T-helper 17 cell (primary cell): ENCODE results near the gene SHKBP1. TPM values are rescaled to one million over a fixed set of nuclear protein-coding genes. Genes with fewer than 3 reads are reported as not detected.
A peak's percentile ranks its signal among the peaks of the same experiment; 100 is the strongest.

Experiments
- ATAC-seq: fragments of 150-1000 bp; cut with Tn5 transposase; 2 replicates; pipeline ENCODE4 v1.10.0; 2021; ENCODE audit warnings: mild to moderate bottlenecking, moderate library complexity
- DNase-seq, 3 donors: peaks; one replicate each; pipeline versions ENCODE4 v3.0.0 to v3.0.0-alpha.2; 2020 to 2021
- H3K9me3 ChIP-seq: one replicate; pipeline ENCODE4 v1.7.0; 2013; ENCODE audit warnings: low read length, mild to moderate bottlenecking; ENCODE audit not compliant: control insufficient read depth, poor library complexity, severe bottlenecking
- H3K27ac Mint-ChIP-seq: one replicate; pipeline ENCODE4 v1.8.0; 2022; ENCODE audit warnings: mild to moderate bottlenecking, moderate library complexity, mixed read lengths
- H3K27me3 Mint-ChIP-seq: one replicate; pipeline ENCODE4 v1.8.0; 2022; ENCODE audit warnings: mixed read lengths
- H3K36me3 Mint-ChIP-seq: one replicate; pipeline ENCODE4 v1.8.0; 2022; ENCODE audit warnings: low read depth, mixed read lengths
- H3K4me1 Mint-ChIP-seq: one replicate; pipeline ENCODE4 v1.8.0; 2022; ENCODE audit warnings: mild to moderate bottlenecking, mixed read lengths
- H3K4me3 Mint-ChIP-seq: one replicate; pipeline ENCODE4 v1.8.0; 2022; ENCODE audit warnings: mild to moderate bottlenecking, moderate library complexity, mixed read lengths
- total RNA-seq, 4 donors: library from RNA in 2 of 4; stranded (reverse) in 2 of 4; gene quantifications; one replicate each; pipeline ENCODE4 v1.2.3 and lab custom pipeline; 2022 to 2026

SHKBP1 gene
- total RNA-seq, 2 donors from 2014 or later: 124 to 141 TPM

- Mint-ChIP-seq H3K27ac (peak overlapping the region; percentile 97), H3K27me3 (no peaks in the 10 kb centered on the region), H3K4me1 (peaks cover 54% of the 10 kb centered on the region), H3K4me3 (peak overlapping the region; percentile 99), H3K36me3 (no peaks in the 10 kb centered on the region)
- no peaks in the 10 kb centered on the region for H3K9me3 ChIP-seq
- peak; percentile 56 to 58 (median 56) for DNase-seq
- no peak for ATAC-seq
Measured at GRCh38 chr19:40612831-40613689, 36.4 kb downstream of the SHKBP1 start.

GRCh38 chr19:40613690-40614621 lies 37.3 kb downstream of the SHKBP1 start:
- Mint-ChIP-seq H3K27ac (peak overlapping the region; percentile 97), H3K4me3 (peak overlapping the region; percentile 99), H3K36me3 (no peaks in the 10 kb centered on the region), H3K27me3 (no peaks in the 10 kb centered on the region), H3K4me1 (peaks cover 50% of the 10 kb centered on the region)
- DNase-seq (peak; percentile 65 to 76 (median 73)), ATAC-seq (peak; percentile 70)
- H3K9me3 ChIP-seq: no peaks in the 10 kb centered on the region

- ATAC-seq: peak; percentile 10
- H3K27ac Mint-ChIP-seq: peak overlapping the region; percentile 97
Measured at GRCh38 chr19:40614622-40615411, 38.1 kb downstream of the SHKBP1 start.

DNA sequence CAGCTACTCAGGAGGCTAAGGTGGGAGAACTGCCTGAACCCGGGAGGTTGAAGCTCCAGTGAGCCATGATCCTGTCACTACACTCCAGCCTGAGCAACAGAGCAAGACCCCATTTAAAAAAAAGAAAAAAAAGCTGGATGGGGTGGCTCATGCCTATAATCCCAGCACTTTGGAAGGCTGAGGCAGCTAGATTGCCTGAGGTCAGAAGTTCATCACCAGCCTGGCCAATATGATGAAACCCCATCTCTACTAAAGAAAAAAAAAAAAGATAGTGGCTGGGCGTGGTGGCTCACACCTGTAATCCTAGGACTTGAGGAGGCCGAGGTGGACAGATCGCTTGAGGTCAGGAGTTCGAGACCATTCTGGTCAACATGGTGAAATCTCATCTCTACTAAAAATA lies 39.5 kb downstream of the SHKBP1 start:
- no peaks in the 10 kb centered on the region for H3K9me3 ChIP-seq
- H3K4me1 Mint-ChIP-seq: peaks cover 34% of the 10 kb centered on the region
- ATAC-seq (no peak), DNase-seq (no peak)
- H3K36me3 Mint-ChIP-seq: peaks cover 4% of the 10 kb centered on the region
- no peaks in the 10 kb centered on the region for H3K27me3 Mint-ChIP-seq
- peak overlapping the region; percentile 97 for H3K27ac Mint-ChIP-seq
- H3K4me3 Mint-ChIP-seq: no peak overlapping the region

More at GRCh38 chr19:40614622-40615411, 38.1 kb downstream of the SHKBP1 start:
- H3K36me3 Mint-ChIP-seq: peaks cover 3% of the 10 kb centered on the region
- peak overlapping the region; percentile 99 for H3K4me3 Mint-ChIP-seq
- H3K27me3 Mint-ChIP-seq: no peaks in the 10 kb centered on the region
- peaks cover 47% of the 10 kb centered on the region for H3K4me1 Mint-ChIP-seq
- H3K9me3 ChIP-seq: no peaks in the 10 kb centered on the region
- DNase-seq: peak; percentile 46 to 76 (median 68)

DNA sequence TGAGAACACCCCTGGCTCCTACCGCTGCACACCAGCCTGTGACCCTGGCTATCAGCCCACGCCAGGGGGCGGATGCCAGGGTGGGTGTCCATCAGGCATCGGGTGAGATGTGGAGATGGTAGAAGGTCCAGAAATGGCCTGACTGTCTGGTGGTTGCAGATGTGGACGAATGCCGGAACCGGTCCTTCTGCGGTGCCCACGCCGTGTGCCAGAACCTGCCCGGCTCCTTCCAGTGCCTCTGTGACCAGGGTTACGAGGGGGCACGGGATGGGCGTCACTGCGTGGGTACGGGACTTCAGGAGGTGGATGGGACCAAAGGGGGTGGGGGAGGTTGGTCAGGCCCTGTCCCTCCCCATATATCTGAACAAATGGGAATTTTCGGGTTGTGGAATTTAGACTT lies 40.3 kb downstream of the SHKBP1 start:
- Mint-ChIP-seq H3K4me3 (no peak overlapping the region), H3K27me3 (no peaks in the 10 kb centered on the region), H3K36me3 (peaks cover 4% of the 10 kb centered on the region), H3K27ac (no peak overlapping the region), H3K4me1 (peaks cover 32% of the 10 kb centered on the region)
- H3K9me3 ChIP-seq: no peaks in the 10 kb centered on the region
- DNase-seq (no peak), ATAC-seq (no peak)

GRCh38 chr19:40617961-40618360 lies 41.3 kb downstream of the SHKBP1 start:
- Mint-ChIP-seq H3K4me1 (peaks cover 25% of the 10 kb centered on the region), H3K27ac (no peak overlapping the region), H3K36me3 (peaks cover 4% of the 10 kb centered on the region), H3K4me3 (no peak overlapping the region), H3K27me3 (no peaks in the 10 kb centered on the region)
- ATAC-seq (no peak), DNase-seq (no peak)
- no peaks in the 10 kb centered on the region for H3K9me3 ChIP-seq

GRCh38 chr19:40619333-40620160 lies 42.9 kb downstream of the SHKBP1 start:
- ATAC-seq: no peak
- no peak overlapping the region for H3K27ac Mint-ChIP-seq

GRCh38 chr19:40620161-40620485 lies 43.5 kb downstream of the SHKBP1 start:
- Mint-ChIP-seq H3K27ac (no peak overlapping the region), H3K36me3 (peaks cover 10% of the 10 kb centered on the region), H3K4me3 (no peak overlapping the region), H3K4me1 (peaks cover 17% of the 10 kb centered on the region), H3K27me3 (no peaks in the 10 kb centered on the region)
- DNase-seq: no peak
- H3K9me3 ChIP-seq: no peaks in the 10 kb centered on the region
- no peak for ATAC-seq

More at GRCh38 chr19:40619333-40620160, 42.9 kb downstream of the SHKBP1 start:
- Mint-ChIP-seq H3K4me1 (peaks cover 20% of the 10 kb centered on the region), H3K4me3 (no peak overlapping the region), H3K36me3 (peaks cover 6% of the 10 kb centered on the region), H3K27me3 (no peaks in the 10 kb centered on the region)
- DNase-seq: no peak
- no peaks in the 10 kb centered on the region for H3K9me3 ChIP-seq

DNA sequence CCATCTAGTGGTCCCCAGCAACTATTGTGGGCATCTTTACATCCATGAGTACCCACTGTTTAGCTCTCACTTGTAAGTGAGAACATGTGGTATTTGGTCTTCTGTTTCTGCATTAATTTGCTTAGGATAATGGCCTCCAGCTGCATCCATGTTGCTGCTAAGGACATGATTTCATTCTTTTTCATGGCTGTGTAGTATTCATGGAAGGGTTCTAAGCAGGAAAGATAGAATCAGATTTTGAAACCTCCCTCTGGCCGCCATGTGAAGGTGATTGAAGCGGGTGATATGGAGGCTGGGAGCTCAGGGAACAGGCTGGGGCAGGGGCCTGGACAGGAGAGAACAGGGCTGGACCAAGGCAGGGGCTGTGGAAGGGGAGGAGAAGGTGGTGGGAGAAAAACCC lies 44.6 kb downstream of the SHKBP1 start:
- Mint-ChIP-seq H3K4me3 (no peak overlapping the region), H3K27ac (no peak overlapping the region), H3K4me1 (peaks cover 17% of the 10 kb centered on the region), H3K27me3 (no peaks in the 10 kb centered on the region), H3K36me3 (peaks cover 15% of the 10 kb centered on the region)
- no peak for ATAC-seq
- DNase-seq: no peak
- no peaks in the 10 kb centered on the region for H3K9me3 ChIP-seq

DNA sequence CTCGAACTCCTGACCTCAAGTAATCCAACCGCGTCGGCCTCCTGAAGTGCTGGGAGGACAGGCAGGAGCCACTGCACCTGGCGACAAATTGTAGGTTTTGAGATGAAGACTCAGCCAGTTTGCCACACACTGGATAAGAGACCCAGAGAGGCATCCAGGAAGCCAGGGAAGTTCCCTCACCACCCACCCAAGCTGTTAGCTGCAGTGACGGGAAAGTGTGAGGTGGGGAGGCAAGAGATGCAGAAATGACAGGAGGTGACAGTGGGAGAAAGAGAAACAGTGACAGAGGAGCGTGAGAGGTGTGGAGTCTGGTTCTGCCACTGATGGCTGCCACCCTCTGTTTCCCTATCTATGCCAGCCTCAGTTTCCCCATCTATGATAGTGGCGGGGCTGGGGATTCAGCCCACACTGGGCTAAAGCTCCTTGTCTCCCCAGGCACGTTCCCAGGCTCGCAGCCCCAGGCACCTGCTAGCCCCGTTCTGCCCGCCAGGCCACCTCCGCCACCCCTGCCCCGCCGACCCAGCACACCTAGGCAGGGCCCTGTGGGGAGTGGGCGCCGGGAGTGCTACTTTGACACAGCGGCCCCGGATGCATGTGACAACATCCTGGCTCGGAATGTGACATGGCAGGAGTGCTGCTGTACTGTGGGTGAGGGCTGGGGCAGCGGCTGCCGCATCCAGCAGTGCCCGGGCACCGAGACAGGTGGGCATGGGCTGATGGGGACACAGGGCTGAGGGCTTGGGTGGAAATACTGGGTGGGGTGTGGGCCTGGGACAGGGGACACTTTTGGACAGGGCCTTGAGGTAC lies 45.5 kb downstream of the SHKBP1 start:
- H3K36me3 Mint-ChIP-seq: peaks cover 15% of the 10 kb centered on the region
- DNase-seq (no peak), ATAC-seq (no peak)
- peak overlapping the region; percentile 56 for H3K4me3 Mint-ChIP-seq
- H3K27ac Mint-ChIP-seq: no peak overlapping the region
- peaks cover 17% of the 10 kb centered on the region for H3K4me1 Mint-ChIP-seq
- no peaks in the 10 kb centered on the region for H3K27me3 Mint-ChIP-seq
- H3K9me3 ChIP-seq: no peaks in the 10 kb centered on the region

GRCh38 chr19:40622773-40623075 lies 46.1 kb downstream of the SHKBP1 start:
- no peak overlapping the region for H3K27ac Mint-ChIP-seq
- ATAC-seq: no peak

More at GRCh38 chr19:40622773-40623075, 46.1 kb downstream of the SHKBP1 start:
- no peaks in the 10 kb centered on the region for H3K9me3 ChIP-seq
- no peak for DNase-seq
- Mint-ChIP-seq H3K36me3 (peaks cover 15% of the 10 kb centered on the region), H3K4me1 (peaks cover 17% of the 10 kb centered on the region), H3K27me3 (no peaks in the 10 kb centered on the region), H3K4me3 (no peak overlapping the region)
